Mesenchymal stem cell (in vitro differentiated cells and primary cell): ENCODE measurements around the gene LRRTM3.

Experiments used
- DNase-seq: peaks from one replicate; pipeline ENCODE4 v3.0.0-alpha.2; 2013
- H2AFZ ChIP-seq: one replicate; pipeline ENCODE4 v1.6.1; 2013; ENCODE audit warnings: low read depth, mild to moderate bottlenecking, control low read depth, inconsistent platforms, low read length, moderate library complexity
- H2AK5ac ChIP-seq: 2 replicates; pipeline ENCODE4 v1.6.1; 2013; ENCODE audit warnings: low read length, moderate library complexity, mild to moderate bottlenecking, inconsistent platforms; ENCODE audit not compliant: severe bottlenecking
- H2BK120ac ChIP-seq: one replicate; pipeline ENCODE4 v1.6.1; 2013; ENCODE audit warnings: low read depth, mild to moderate bottlenecking, inconsistent platforms, low read length, moderate library complexity
- H2BK12ac ChIP-seq, 2 experiments: one replicate each; pipeline ENCODE4 v1.6.1; 2013; ENCODE audit warnings: inconsistent platforms in 2 of 2, low read length in 2 of 2, mild to moderate bottlenecking in 2 of 2, moderate library complexity in 2 of 2, control low read depth in 1 of 2
- H2BK15ac ChIP-seq: one replicate; pipeline ENCODE4 v1.6.1; 2013; ENCODE audit warnings: mild to moderate bottlenecking, low read depth, inconsistent platforms; ENCODE audit not compliant: poor library complexity, severe bottlenecking
- H2BK5ac ChIP-seq: 2 replicates; pipeline ENCODE4 v1.6.1; 2013; ENCODE audit warnings: low read depth, mild to moderate bottlenecking, low read length, control low read depth, inconsistent platforms; ENCODE audit not compliant: poor library complexity, severe bottlenecking
- H3K14ac ChIP-seq, 2 experiments: one replicate each; pipeline ENCODE4 v1.6.1; 2013; ENCODE audit warnings: inconsistent platforms in 2 of 2, low read length in 2 of 2, control low read depth in 1 of 2, mild to moderate bottlenecking in 1 of 2, moderate library complexity in 1 of 2
- H3K18ac ChIP-seq, 2 experiments: one replicate each; pipeline ENCODE4 v1.6.1; 2013; ENCODE audit warnings: inconsistent platforms in 2 of 2, low read length in 2 of 2, control low read depth in 1 of 2, low read depth in 1 of 2, mild to moderate bottlenecking in 1 of 2
- H3K23ac ChIP-seq, 2 experiments: one replicate each; pipeline ENCODE4 v1.6.1; 2013; ENCODE audit warnings: inconsistent platforms in 2 of 2, low read length in 2 of 2, mild to moderate bottlenecking in 2 of 2, moderate library complexity in 2 of 2, control low read depth in 1 of 2
- H3K27ac ChIP-seq: 2 replicates; pipeline ENCODE4 v1.5.1; 2013; ENCODE audit warnings: mild to moderate bottlenecking, moderate library complexity, low read length, control low read depth, inconsistent platforms; ENCODE audit not compliant: poor library complexity, severe bottlenecking
- H3K27me3 ChIP-seq, 2 experiments: 2 replicates each; pipeline versions ENCODE4 v1.6.1 to v1.7.0; 2013; ENCODE audit warnings: low read length in 2 of 2, mild to moderate bottlenecking in 2 of 2, moderate library complexity in 2 of 2, control low read depth in 1 of 2, inconsistent platforms in 1 of 2; ENCODE audit not compliant: control insufficient read depth in 1 of 2, insufficient read depth in 1 of 2
- H3K36me3 ChIP-seq, 2 experiments: 2 replicates each; pipeline versions ENCODE4 v1.6.1 to v1.7.0; 2013; ENCODE audit warnings: low read length in 2 of 2, control low read depth in 1 of 2, inconsistent platforms in 1 of 2, low read depth in 1 of 2, mild to moderate bottlenecking in 1 of 2; ENCODE audit not compliant: insufficient read depth in 2 of 2, control insufficient read depth in 1 of 2
- H3K4ac ChIP-seq, 2 experiments: one replicate each; pipeline ENCODE4 v1.6.1; 2013; ENCODE audit warnings: inconsistent platforms in 2 of 2, low read length in 2 of 2, mild to moderate bottlenecking in 2 of 2, moderate library complexity in 2 of 2, control low read depth in 1 of 2, low read depth in 1 of 2
- H3K4me1 ChIP-seq: 2 replicates; pipeline ENCODE4 v1.6.1; 2013; ENCODE audit warnings: low read depth, low read length, control low read depth; ENCODE audit not compliant: control insufficient read depth, insufficient read depth
- H3K4me2 ChIP-seq: 2 replicates; pipeline ENCODE4 v1.6.1; 2013; ENCODE audit warnings: low read length, mild to moderate bottlenecking, inconsistent platforms; ENCODE audit not compliant: poor library complexity, severe bottlenecking
- H3K4me3 ChIP-seq, 2 experiments: 2 replicates each; pipeline versions ENCODE4 v1.5.1 to v1.7.0; 2013; ENCODE audit warnings: low read length in 2 of 2, mild to moderate bottlenecking in 2 of 2, control low read depth in 1 of 2, low read depth in 1 of 2; ENCODE audit not compliant: insufficient read depth in 1 of 2
- H3K79me1 ChIP-seq: replicated peaks from 2 replicates; pipeline ENCODE4 v1.6.1; 2013; ENCODE audit warnings: mild to moderate bottlenecking, control low read depth, low read length, inconsistent platforms; ENCODE audit not compliant: poor library complexity, severe bottlenecking
- H3K9ac ChIP-seq: 2 replicates; pipeline ENCODE4 v1.7.0; 2013; ENCODE audit warnings: mild to moderate bottlenecking, low read length, moderate library complexity
- H3K9me3 ChIP-seq: 2 replicates; pipeline ENCODE4 v1.7.0; 2013; ENCODE audit warnings: mild to moderate bottlenecking, low read length; ENCODE audit not compliant: control insufficient read depth
- H4K8ac ChIP-seq: one replicate; pipeline ENCODE4 v1.6.1; 2013; ENCODE audit warnings: inconsistent platforms, mild to moderate bottlenecking, low read length, moderate library complexity
- H4K91ac ChIP-seq: one replicate; pipeline ENCODE4 v1.6.1; 2013; ENCODE audit warnings: mild to moderate bottlenecking, low read length, inconsistent platforms
- WGBS: methylation state at CpG from one replicate; pipeline ENCODE4 v1.1.7; 2013; ENCODE audit warnings: mixed read lengths; 5-methylcytosine and 5-hydroxymethylcytosine counted together

LRRTM3 gene

DNA sequence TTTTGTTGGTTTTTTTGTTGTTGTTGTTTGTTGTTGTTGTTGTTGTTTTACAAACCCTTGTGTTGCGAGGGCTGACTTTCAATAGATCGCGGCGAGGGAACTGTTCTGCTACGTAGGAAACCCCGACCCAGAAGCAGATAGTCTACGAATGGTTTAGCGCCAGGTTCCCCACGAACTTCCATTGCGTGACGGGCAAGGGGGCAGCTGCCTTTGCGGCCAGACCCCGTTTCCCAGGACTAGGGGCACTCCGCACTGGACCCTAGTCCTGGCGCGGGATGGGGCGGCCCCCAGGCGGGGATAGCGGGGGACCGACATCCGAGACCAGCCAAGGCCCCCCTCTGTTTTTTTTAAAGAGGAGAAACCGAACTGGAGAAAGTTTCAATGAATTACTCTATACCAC is 119.6 kb downstream of the LRRTM3 start:
- Histone ChIP-seq H3K9me3 (no peaks in the 10 kb centered on the region), H3K27ac (no peak overlapping the region), H3K27me3 (no peaks in the 10 kb centered on the region), H4K91ac (no peak overlapping the region), H3K36me3 (no peaks in the 10 kb centered on the region), H2BK120ac (no peak overlapping the region), H3K4me3 (no peak overlapping the region), H2BK12ac (no peak overlapping the region), H2BK5ac (no peak overlapping the region), H4K8ac (no peak overlapping the region), H3K14ac (no peak overlapping the region), H2AFZ (no peak overlapping the region), H2BK15ac (no peak overlapping the region), H3K4me1 (no peaks in the 10 kb centered on the region), H2AK5ac (no peak overlapping the region), H3K4me2 (no peak overlapping the region), H3K18ac (no peak overlapping the region), H3K79me1 (no peaks in the 10 kb centered on the region), H3K4ac (no peak overlapping the region), H3K9ac (no peak overlapping the region), H3K23ac (no peak overlapping the region)
- no peak for DNase-seq
- WGBS, result 92% methylated on average over 20 of the region's 22 CpGs

GRCh38 chr10:67046507-67046906 is 120.7 kb downstream of the LRRTM3 start:
- Histone ChIP-seq H3K27me3 (no peaks in the 10 kb centered on the region), H3K18ac (no peak overlapping the region), H3K9me3 (no peaks in the 10 kb centered on the region), H2AK5ac (no peak overlapping the region), H2BK12ac (no peak overlapping the region), H2BK15ac (no peak overlapping the region), H2BK120ac (no peak overlapping the region), H3K4ac (no peak overlapping the region), H3K79me1 (no peaks in the 10 kb centered on the region), H3K4me3 (no peak overlapping the region), H4K91ac (no peak overlapping the region), H3K36me3 (no peaks in the 10 kb centered on the region), H2BK5ac (no peak overlapping the region), H3K4me2 (no peak overlapping the region), H3K9ac (no peak overlapping the region), H3K23ac (no peak overlapping the region), H2AFZ (no peak overlapping the region), H3K14ac (no peak overlapping the region), H3K4me1 (no peaks in the 10 kb centered on the region), H4K8ac (no peak overlapping the region), H3K27ac (no peak overlapping the region)
- WGBS, result 85% methylated on average over 2 of the region's 3 CpGs
- DNase-seq, result no peak

DNA sequence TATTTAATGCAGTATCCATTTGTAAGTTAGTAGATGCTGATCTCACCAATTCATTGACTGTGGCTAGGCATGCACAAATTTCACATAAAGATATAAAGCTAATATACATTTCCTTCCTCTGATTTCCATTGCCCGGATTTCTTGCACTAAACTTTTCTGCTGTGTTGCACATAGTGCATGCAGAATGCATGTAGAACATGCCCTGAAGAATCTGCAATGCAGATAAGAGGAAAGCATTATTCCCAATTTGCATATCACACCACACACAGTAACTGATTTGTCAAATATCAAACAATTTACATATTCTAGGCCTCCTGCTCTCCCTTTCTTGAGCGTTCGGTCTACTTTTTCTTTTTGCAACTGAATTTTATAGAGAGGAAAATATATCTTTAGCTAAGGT is 124.2 kb downstream of the LRRTM3 start:
- Histone ChIP-seq H2AFZ (no peak overlapping the region), H3K4me3 (no peak overlapping the region), H3K18ac (no peak overlapping the region), H3K4me1 (no peaks in the 10 kb centered on the region), H3K4ac (no peak overlapping the region), H2BK5ac (no peak overlapping the region), H3K79me1 (no peaks in the 10 kb centered on the region), H3K9me3 (no peaks in the 10 kb centered on the region), H2BK12ac (no peak overlapping the region), H4K8ac (no peak overlapping the region), H3K36me3 (no peaks in the 10 kb centered on the region), H3K27me3 (no peaks in the 10 kb centered on the region), H3K27ac (no peak overlapping the region), H2BK120ac (no peak overlapping the region), H3K9ac (no peak overlapping the region), H3K23ac (no peak overlapping the region), H3K14ac (no peak overlapping the region), H2AK5ac (no peak overlapping the region), H2BK15ac (no peak overlapping the region), H3K4me2 (no peak overlapping the region), H4K91ac (no peak overlapping the region)
- no peak for DNase-seq
- 94% methylated on average over 1 of the region's 3 CpGs for WGBS

GRCh38 chr10:67050415-67050814 is 124.6 kb downstream of the LRRTM3 start:
- no peak overlapping the region for H2BK5ac ChIP-seq
- no peak overlapping the region for H2BK15ac ChIP-seq
- no peak overlapping the region for H2AK5ac ChIP-seq
- H3K27me3 ChIP-seq, result no peaks in the 10 kb centered on the region
- no peaks in the 10 kb centered on the region for H3K79me1 ChIP-seq
- H3K18ac ChIP-seq, result no peak overlapping the region
- H3K4me3 ChIP-seq, result no peak overlapping the region
- no peak overlapping the region for H4K8ac ChIP-seq
- H3K36me3 ChIP-seq, result no peaks in the 10 kb centered on the region
- H3K23ac ChIP-seq, result no peak overlapping the region
- no peak overlapping the region for H3K4me2 ChIP-seq
- 48% methylated on average over 3 of the region's 5 CpGs for WGBS
- no peak overlapping the region for H3K14ac ChIP-seq
- no peak overlapping the region for H2BK12ac ChIP-seq
- no peak overlapping the region for H4K91ac ChIP-seq
- no peak overlapping the region for H3K4ac ChIP-seq
- no peaks in the 10 kb centered on the region for H3K4me1 ChIP-seq
- no peak overlapping the region for H2BK120ac ChIP-seq
- H2AFZ ChIP-seq, result no peak overlapping the region
- DNase-seq, result no peak
- no peak overlapping the region for H3K27ac ChIP-seq
- H3K9ac ChIP-seq, result no peak overlapping the region
- no peaks in the 10 kb centered on the region for H3K9me3 ChIP-seq
